Stomach smooth muscle (tissue), 2 donors: ENCODE results near the gene GNRHR.
A peak's percentile ranks its signal among the peaks of the same experiment; 100 is the strongest.
"Not testable (repeated sequence)": the region's sequence is repeated elsewhere in the genome, so short reads cannot be mapped to it uniquely, and the experiment has no call there.

ENCODE experiments used
- H3K27ac ChIP-seq: one replicate; pipeline ENCODE4 v1.7.0; 2013; ENCODE audit warnings: mild to moderate bottlenecking, low read length, inconsistent platforms
- H3K27me3 ChIP-seq, 2 donors: one replicate each; pipeline ENCODE4 v1.7.0; 2013; ENCODE audit warnings: low read length in 2 of 2; ENCODE audit not compliant: insufficient read depth in 2 of 2, control insufficient read depth in 1 of 2
- H3K36me3 ChIP-seq, 2 donors: one replicate each; pipeline ENCODE4 v1.7.0; 2013; ENCODE audit warnings: low read length in 2 of 2; ENCODE audit not compliant: control insufficient read depth in 2 of 2, insufficient read depth in 2 of 2
- H3K4me1 ChIP-seq: one replicate; pipeline ENCODE4 v1.7.0; 2013; ENCODE audit warnings: low read length; ENCODE audit not compliant: control insufficient read depth, insufficient read depth
- H3K4me3 ChIP-seq, 2 donors: one replicate each; pipeline ENCODE4 v1.7.0; 2013; ENCODE audit warnings: low read length in 2 of 2
- H3K9ac ChIP-seq, 2 donors: one replicate each; pipeline ENCODE4 v1.7.0; 2013; ENCODE audit warnings: low read length in 2 of 2, mild to moderate bottlenecking in 1 of 2
- H3K9me3 ChIP-seq, 2 donors: one replicate each; pipeline ENCODE4 v1.7.0; 2013; ENCODE audit warnings: low read length in 2 of 2; ENCODE audit not compliant: control insufficient read depth in 2 of 2
- donor health status: healthy.
- donor health status: Pancreatic carcinoma.

Gene GNRHR

GRCh38 chr4:67717586-67717985, 36.6 kb downstream of the GNRHR start:
- Histone ChIP-seq H3K4me3 (no peak overlapping the region), H3K27ac (no peak overlapping the region), H3K9me3 (peaks cover 0 to 4% of the 10 kb centered on the region in 2 donors), H3K27me3 (no peaks in the 10 kb centered on the region), H3K9ac (no peak overlapping the region), H3K4me1 (no peaks in the 10 kb centered on the region), H3K36me3 (peaks cover 0 to 25% of the 10 kb centered on the region in 2 donors)

- Histone ChIP-seq H3K4me3 (no peak overlapping the region), H3K9me3 (no peaks in the 10 kb centered on the region), H3K4me1 (no peaks in the 10 kb centered on the region), H3K36me3 (peaks cover 0 to 9% of the 10 kb centered on the region in 2 donors), H3K27me3 (no peaks in the 10 kb centered on the region), H3K27ac (no peak overlapping the region), H3K9ac (no peak overlapping the region)
Measured at GRCh38 chr4:67714955-67715354, 39.2 kb downstream of the GNRHR start.

- Histone ChIP-seq H3K36me3 (peaks cover 0 to 9% of the 10 kb centered on the region in 2 donors), H3K9me3 (no peaks in the 10 kb centered on the region), H3K9ac (no peak overlapping the region), H3K27ac (no peak overlapping the region), H3K27me3 (no peaks in the 10 kb centered on the region), H3K4me1 (no peaks in the 10 kb centered on the region), H3K4me3 (no peak overlapping the region)
Measured at GRCh38 chr4:67714248-67714583, 40.0 kb downstream of the GNRHR start.

GRCh38 chr4:67713529-67714247, 40.5 kb downstream of the GNRHR start:
- Histone ChIP-seq H3K4me1 (no peaks in the 10 kb centered on the region), H3K27me3 (no peaks in the 10 kb centered on the region), H3K27ac (no peak overlapping the region), H3K9ac (no peak overlapping the region), H3K9me3 (no peaks in the 10 kb centered on the region), H3K36me3 (peaks cover 0 to 9% of the 10 kb centered on the region in 2 donors), H3K4me3 (no peak overlapping the region)

GRCh38 chr4:67712650-67713528, 41.3 kb downstream of the GNRHR start:
- H3K4me1 ChIP-seq: no peaks in the 10 kb centered on the region
- H3K27me3 ChIP-seq: no peaks in the 10 kb centered on the region
- peaks cover 0 to 9% of the 10 kb centered on the region in 2 donors for H3K36me3 ChIP-seq
- no peak overlapping the region for H3K27ac ChIP-seq
- no peaks in the 10 kb centered on the region for H3K9me3 ChIP-seq
- H3K9ac ChIP-seq: no peak overlapping the region
- H3K4me3 ChIP-seq: no peak overlapping the region

- Histone ChIP-seq H3K36me3 (peaks cover 0 to 9% of the 10 kb centered on the region in 2 donors), H3K9me3 (no peaks in the 10 kb centered on the region), H3K27ac (no peak overlapping the region), H3K4me1 (no peaks in the 10 kb centered on the region), H3K27me3 (no peaks in the 10 kb centered on the region), H3K9ac (no peak overlapping the region), H3K4me3 (no peak overlapping the region)
Measured at GRCh38 chr4:67712000-67712625, 42.1 kb downstream of the GNRHR start.

- H3K4me1 ChIP-seq, H3K4me3 ChIP-seq, H3K27me3 ChIP-seq, H3K36me3 ChIP-seq, H3K9me3 ChIP-seq, H3K27ac ChIP-seq, H3K9ac ChIP-seq: not testable (repeated sequence)
Measured at GRCh38 chr4:67706682-67707081, 47.5 kb downstream of the GNRHR start.

- Histone ChIP-seq H3K9ac (no peak overlapping the region), H3K9me3 (no peaks in the 10 kb centered on the region), H3K27me3 (no peaks in the 10 kb centered on the region), H3K36me3 (no peaks in the 10 kb centered on the region), H3K4me1 (no peaks in the 10 kb centered on the region), H3K4me3 (no peak overlapping the region), H3K27ac (no peak overlapping the region)
Measured at GRCh38 chr4:67704843-67705242, 49.3 kb downstream of the GNRHR start.

- H3K27me3 ChIP-seq: no peaks in the 10 kb centered on the region
- H3K36me3 ChIP-seq: no peaks in the 10 kb centered on the region
- no peaks in the 10 kb centered on the region for H3K9me3 ChIP-seq
- no peaks in the 10 kb centered on the region for H3K4me1 ChIP-seq
- peak overlapping the region in 1 of 2 donors; percentile 84 for H3K4me3 ChIP-seq
- H3K27ac ChIP-seq: no peak overlapping the region
- H3K9ac ChIP-seq: peak overlapping the region in 1 of 2 donors; percentile 0
Measured at GRCh38 chr4:67702166-67702565, 52.0 kb downstream of the GNRHR start.

GRCh38 chr4:67701517-67701850, 52.7 kb downstream of the GNRHR start:
- no peak overlapping the region for H3K27ac ChIP-seq
- H3K27me3 ChIP-seq: no peaks in the 10 kb centered on the region
- peak overlapping the region; percentile 58 to 63 for H3K9ac ChIP-seq
- H3K36me3 ChIP-seq: no peaks in the 10 kb centered on the region
- H3K4me1 ChIP-seq: no peaks in the 10 kb centered on the region
- no peaks in the 10 kb centered on the region for H3K9me3 ChIP-seq
- H3K4me3 ChIP-seq: peak overlapping the region; percentile 78 to 84
